ENCODE measurements around the gene KIRREL3. TPM values are rescaled to one million over a fixed set of nuclear protein-coding genes. Genes with fewer than 3 reads are reported as not detected.

Gene KIRREL3
- total RNA-seq, 4 donors from 2014 or later, result 0.82 to 15.7 (median 1.4) TPM; not detected in 1

DNA sequence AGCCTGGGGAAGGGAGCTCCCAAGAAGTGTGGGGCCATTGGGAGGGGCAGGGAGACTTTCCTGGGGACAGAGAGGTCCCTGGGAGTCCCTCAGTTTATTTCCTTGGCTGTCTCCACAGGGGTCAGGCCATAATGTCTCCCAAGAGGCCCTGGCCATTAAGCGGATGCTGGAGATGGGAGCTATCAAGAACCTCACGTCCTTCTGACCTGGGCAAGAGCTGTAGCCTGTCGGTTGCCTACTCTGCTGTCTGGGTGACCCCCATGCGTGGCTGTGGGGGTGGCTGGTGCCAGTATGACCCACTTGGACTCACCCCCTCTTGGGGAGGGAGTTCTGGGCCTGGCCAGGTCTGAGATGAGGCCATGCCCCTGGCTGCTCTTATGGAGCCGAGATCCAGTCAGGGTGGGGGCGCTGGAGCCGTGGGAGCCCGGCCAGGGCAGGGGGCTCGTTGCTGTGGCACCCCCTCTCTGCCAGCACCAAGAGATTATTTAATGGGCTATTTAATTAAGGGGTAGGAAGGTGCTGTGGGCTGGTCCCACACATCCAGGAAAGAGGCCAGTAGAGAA, 586.6 kb downstream of the KIRREL3 start:
- in situ Hi-C loops (cut with MboI; ENCODE audit: low pct_ligation_motif_present in 1 of 4, low pct_unique_long_range_greater_than_20kb in 1 of 4, low sequenced_read_pairs in 3 of 4) (loop anchor here in 2 of 4 donors (10.0 to 25.0 kb wide), 2 partner anchors 99 to 102 kb away; partner anchors contain the start of gene DCPS (in 1 of the 2)), intact Hi-C loops (cut with DNase I; ENCODE audit: low total_unique reads) (no loop called here)
- Histone ChIP-seq H3K4me3 (no peak overlapping the region), H3K27ac (peak overlapping the region; percentile 77 to 86 (median 82)), H3K9me3 (no peaks in the 10 kb centered on the region), H3K27me3 (no peaks in the 10 kb centered on the region), H3K36me3 (no peaks in the 10 kb centered on the region), H3K4me1 (peaks cover 16 to 37% (median 28%) of the 10 kb centered on the region in 4 donors)
- WGBS, 2 donors (ENCODE audit: low coverage in 1 of 2), result 83% methylated on average over 9 of the region's 9 CpGs; no CpG with 5 or more reads in 1 of the 2 donors
- DNase-seq, result no peak
- TF ChIP-seq POLR2AphosphoS5 (IDR thresholded peaks at IDR 0.05) (no peak), EP300 (IDR thresholded peaks at IDR 0.05; ENCODE audit: low read depth) (no peak), POLR2A (IDR thresholded peaks at IDR 0.05) (no peak)
- TF ChIP-seq, protein P1, sequence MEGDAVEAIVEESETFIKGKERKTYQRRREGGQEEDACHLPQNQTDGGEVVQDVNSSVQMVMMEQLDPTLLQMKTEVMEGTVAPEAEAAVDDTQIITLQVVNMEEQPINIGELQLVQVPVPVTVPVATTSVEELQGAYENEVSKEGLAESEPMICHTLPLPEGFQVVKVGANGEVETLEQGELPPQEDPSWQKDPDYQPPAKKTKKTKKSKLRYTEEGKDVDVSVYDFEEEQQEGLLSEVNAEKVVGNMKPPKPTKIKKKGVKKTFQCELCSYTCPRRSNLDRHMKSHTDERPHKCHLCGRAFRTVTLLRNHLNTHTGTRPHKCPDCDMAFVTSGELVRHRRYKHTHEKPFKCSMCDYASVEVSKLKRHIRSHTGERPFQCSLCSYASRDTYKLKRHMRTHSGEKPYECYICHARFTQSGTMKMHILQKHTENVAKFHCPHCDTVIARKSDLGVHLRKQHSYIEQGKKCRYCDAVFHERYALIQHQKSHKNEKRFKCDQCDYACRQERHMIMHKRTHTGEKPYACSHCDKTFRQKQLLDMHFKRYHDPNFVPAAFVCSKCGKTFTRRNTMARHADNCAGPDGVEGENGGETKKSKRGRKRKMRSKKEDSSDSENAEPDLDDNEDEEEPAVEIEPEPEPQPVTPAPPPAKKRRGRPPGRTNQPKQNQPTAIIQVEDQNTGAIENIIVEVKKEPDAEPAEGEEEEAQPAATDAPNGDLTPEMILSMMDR (IDR thresholded peaks at IDR 0.05), result no peak

DNA sequence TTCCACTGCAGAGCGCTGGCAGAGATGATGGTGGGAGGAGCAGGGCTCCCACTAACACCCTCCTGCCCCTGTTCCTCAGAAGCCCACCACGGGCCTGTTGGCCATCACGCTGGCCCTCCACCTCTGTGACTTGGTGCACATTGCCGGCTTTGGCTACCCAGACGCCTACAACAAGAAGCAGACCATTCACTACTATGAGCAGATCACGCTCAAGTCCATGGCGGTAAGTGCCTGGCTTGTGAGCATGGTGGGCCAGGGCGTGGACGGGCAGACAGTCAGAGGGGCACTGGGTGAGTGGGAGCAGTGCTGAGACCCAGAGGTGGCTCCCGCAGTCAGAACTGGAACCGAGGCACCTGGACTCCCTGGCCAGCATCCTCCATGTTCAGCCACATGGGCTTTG, 587.1 kb downstream of the KIRREL3 start:
- H3K27ac ChIP-seq, result peak overlapping the region; percentile 77 to 86 (median 82)

DNA sequence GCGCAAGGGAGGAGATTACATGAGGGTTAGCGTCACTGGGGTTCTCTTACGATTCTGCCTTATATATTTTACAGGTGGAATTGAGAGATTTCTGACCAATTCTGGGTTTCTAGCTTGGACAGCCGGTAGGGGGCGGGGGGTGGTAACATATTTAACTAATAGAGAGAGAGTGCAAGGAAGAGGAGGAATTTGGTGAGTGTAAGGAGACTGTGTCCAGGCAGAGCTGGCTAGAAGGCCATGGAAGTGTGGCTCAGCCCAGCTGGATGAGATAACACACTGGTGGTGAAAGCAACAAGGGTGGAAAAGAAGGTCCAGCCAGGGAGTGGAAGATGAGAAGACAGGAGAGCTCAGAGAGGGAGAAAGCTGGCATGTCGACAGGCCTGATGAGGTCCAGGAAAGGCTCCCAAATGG, 588.6 kb downstream of the KIRREL3 start:
- in situ Hi-C loops (cut with MboI; ENCODE audit: low pct_ligation_motif_present in 1 of 4, low pct_unique_long_range_greater_than_20kb in 1 of 4, low sequenced_read_pairs in 3 of 4), result loop anchor here in 2 of 4 donors (10.0 to 25.0 kb wide), 2 partner anchors 97 to 100 kb away; partner anchors contain the start of gene DCPS (in 1 of the 2)
- H3K27ac ChIP-seq, result peak overlapping the region in 3 of 4 donors; percentile 6 to 59 (median 11)
- H3K4me1 ChIP-seq, result peaks cover 12 to 36% (median 24%) of the 10 kb centered on the region in 4 donors
- DNase-seq, result no peak
- no peaks in the 10 kb centered on the region for H3K9me3 ChIP-seq
- H3K27me3 ChIP-seq, result no peaks in the 10 kb centered on the region
- WGBS, 2 donors (ENCODE audit: low coverage in 1 of 2), result 80 to 82% methylated on average over 6 of the region's 6 CpGs
- intact Hi-C loops (cut with DNase I; ENCODE audit: low total_unique reads), result no loop called here
- no peak for TF ChIP-seq POLR2A (IDR thresholded peaks at IDR 0.05)
- no peak for TF ChIP-seq POLR2AphosphoS5 (IDR thresholded peaks at IDR 0.05)
- TF ChIP-seq, protein P1 (IDR thresholded peaks at IDR 0.05), result no peak
- no peak for TF ChIP-seq EP300 (IDR thresholded peaks at IDR 0.05; ENCODE audit: low read depth)
- no peak overlapping the region for H3K4me3 ChIP-seq
- H3K36me3 ChIP-seq, result no peaks in the 10 kb centered on the region

More for the DNA sequence above, 587.1 kb downstream of the KIRREL3 start:
- H3K4me3 ChIP-seq, result no peak overlapping the region
- H3K9me3 ChIP-seq, result no peaks in the 10 kb centered on the region
- peaks cover 16 to 37% (median 28%) of the 10 kb centered on the region in 4 donors for H3K4me1 ChIP-seq
- no peak for DNase-seq
- WGBS, 2 donors (ENCODE audit: low coverage in 1 of 2), result 88% methylated on average over 11 of the region's 11 CpGs; no CpG with 5 or more reads in 1 of the 2 donors
- TF ChIP-seq POLR2A (IDR thresholded peaks at IDR 0.05) (no peak), POLR2AphosphoS5 (IDR thresholded peaks at IDR 0.05) (no peak), EP300 (IDR thresholded peaks at IDR 0.05; ENCODE audit: low read depth) (no peak)
- TF ChIP-seq, protein P1 (IDR thresholded peaks at IDR 0.05), result no peak
- H3K36me3 ChIP-seq, result no peaks in the 10 kb centered on the region
- in situ Hi-C loops (cut with MboI; ENCODE audit: low pct_ligation_motif_present in 1 of 4, low pct_unique_long_range_greater_than_20kb in 1 of 4, low sequenced_read_pairs in 3 of 4), result loop anchor here in 2 of 4 donors (10.0 to 25.0 kb wide), 2 partner anchors 99 to 101 kb away; partner anchors contain the start of gene DCPS (in 1 of the 2)
- intact Hi-C loops (cut with DNase I; ENCODE audit: low total_unique reads), result no loop called here
- H3K27me3 ChIP-seq, result no peaks in the 10 kb centered on the region

DNA sequence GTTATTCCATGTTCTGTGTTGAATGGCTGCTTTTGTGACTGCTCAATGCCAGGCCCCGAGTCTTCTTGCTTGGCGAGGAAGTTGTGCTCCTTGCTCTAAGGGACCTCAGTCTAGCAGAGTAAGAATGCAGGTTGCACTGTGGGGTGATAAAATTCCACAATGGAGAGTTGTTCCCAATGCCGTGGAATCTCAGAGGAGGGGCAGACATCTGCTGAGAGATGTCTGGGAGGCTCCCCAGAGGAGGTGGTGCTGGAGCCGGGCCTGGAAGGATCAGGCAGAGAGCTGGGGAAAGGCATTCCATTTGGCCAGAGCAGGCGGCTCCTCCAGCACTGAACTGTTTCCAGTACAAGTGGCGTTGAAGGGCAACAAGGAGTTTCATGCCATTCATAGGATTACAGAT, 589.9 kb downstream of the KIRREL3 start:
- Histone ChIP-seq H3K36me3 (no peaks in the 10 kb centered on the region), H3K9me3 (no peaks in the 10 kb centered on the region), H3K27me3 (no peaks in the 10 kb centered on the region), H3K4me3 (no peak overlapping the region), H3K4me1 (peaks cover under 1 to 27% (median 17%) of the 10 kb centered on the region in 4 donors), H3K27ac (peak overlapping the region in 3 of 4 donors; percentile 22 to 59 (median 25))
- intact Hi-C loops (cut with DNase I; ENCODE audit: low total_unique reads), result no loop called here
- no peak for DNase-seq
- TF ChIP-seq, protein P1 (IDR thresholded peaks at IDR 0.05), result no peak
- TF ChIP-seq POLR2A (IDR thresholded peaks at IDR 0.05) (no peak), EP300 (IDR thresholded peaks at IDR 0.05; ENCODE audit: low read depth) (no peak), POLR2AphosphoS5 (IDR thresholded peaks at IDR 0.05) (no peak)
- WGBS, 2 donors (ENCODE audit: low coverage in 1 of 2), result 54 to 100% methylated on average over 1 to 6 of the region's 6 CpGs
- in situ Hi-C loops (cut with MboI; ENCODE audit: low pct_ligation_motif_present in 1 of 4, low pct_unique_long_range_greater_than_20kb in 1 of 4, low sequenced_read_pairs in 3 of 4), result loop anchor here in 2 of 4 donors (10.0 to 25.0 kb wide), 2 partner anchors 96 to 98 kb away; partner anchors contain the start of gene DCPS (in 1 of the 2)
